H7 (cell line): ENCODE data around the gene DNTT. TPM values are rescaled to one million over a fixed set of nuclear protein-coding genes. Genes with fewer than 3 reads are reported as not detected.

ENCODE experiments used
- DNase-seq: peaks from one replicate; pipeline ENCODE4 v3.0.0; 2012
- H3K27me3 ChIP-seq: 2 replicates; pipeline ENCODE4 v1.6.0; 2011; ENCODE audit warnings: mild to moderate bottlenecking, low read length; ENCODE audit not compliant: control insufficient read depth, insufficient read depth
- H3K36me3 ChIP-seq: replicated peaks from 2 replicates; pipeline ENCODE4 v1.5.1; 2011; ENCODE audit warnings: low read length; ENCODE audit not compliant: control insufficient read depth, insufficient read depth
- H3K4me3 ChIP-seq: 2 replicates; pipeline ENCODE4 v1.5.1; 2011; ENCODE audit warnings: low read depth, mild to moderate bottlenecking, control low read depth, low read length, moderate library complexity; ENCODE audit not compliant: insufficient read depth
- total RNA-seq: library from RNA; depleted of rRNA; stranded (reverse); fragments of >200 nt; shearing (Covaris generic); gene quantifications from 2 replicates; pipeline ENCODE4 v1.2.3, GENCODE V29; 2014

The DNTT gene
- total RNA-seq, 1 experiment from 2014 or later, result not detected

- Histone ChIP-seq H3K4me3 (no peak overlapping the region), H3K27me3 (no peaks in the 10 kb centered on the region), H3K36me3 (no peaks in the 10 kb centered on the region)
- DNase-seq, result peak; percentile 71
Observed at GRCh38 chr10:96309628-96310320, 5.5 kb downstream of the DNTT start.

- H3K36me3 ChIP-seq, result no peaks in the 10 kb centered on the region
- DNase-seq, result no peak
- no peaks in the 10 kb centered on the region for H3K27me3 ChIP-seq
- H3K4me3 ChIP-seq, result no peak overlapping the region
Observed at GRCh38 chr10:96310321-96310669, 6.1 kb downstream of the DNTT start.

- H3K36me3 ChIP-seq, result no peaks in the 10 kb centered on the region
Observed at GRCh38 chr10:96311180-96311715, 7.0 kb downstream of the DNTT start.

GRCh38 chr10:96313344-96313743 is 9.1 kb downstream of the DNTT start:
- Histone ChIP-seq H3K27me3 (no peaks in the 10 kb centered on the region), H3K36me3 (no peaks in the 10 kb centered on the region), H3K4me3 (no peak overlapping the region)
- DNase-seq, result no peak

More at GRCh38 chr10:96311180-96311715, 7.0 kb downstream of the DNTT start:
- Histone ChIP-seq H3K27me3 (no peaks in the 10 kb centered on the region), H3K4me3 (no peak overlapping the region)
- no peak for DNase-seq

- DNase-seq, result no peak
- H3K4me3 ChIP-seq, result no peak overlapping the region
- H3K36me3 ChIP-seq, result no peaks in the 10 kb centered on the region
- no peaks in the 10 kb centered on the region for H3K27me3 ChIP-seq
Observed at GRCh38 chr10:96317067-96317833, 13.0 kb downstream of the DNTT start.

- H3K36me3 ChIP-seq, result no peaks in the 10 kb centered on the region
- no peak overlapping the region for H3K4me3 ChIP-seq
- DNase-seq, result no peak
- H3K27me3 ChIP-seq, result no peaks in the 10 kb centered on the region
Observed at GRCh38 chr10:96319754-96320474, 15.7 kb downstream of the DNTT start.

- H3K36me3 ChIP-seq, result no peaks in the 10 kb centered on the region
- peak; percentile 27 for DNase-seq
- H3K27me3 ChIP-seq, result no peaks in the 10 kb centered on the region
Observed at GRCh38 chr10:96321822-96322221, 17.6 kb downstream of the DNTT start.

GRCh38 chr10:96322275-96322674 is 18.0 kb downstream of the DNTT start:
- Histone ChIP-seq H3K4me3 (no peak overlapping the region), H3K27me3 (no peaks in the 10 kb centered on the region), H3K36me3 (no peaks in the 10 kb centered on the region)
- DNase-seq, result no peak

More at GRCh38 chr10:96321822-96322221, 17.6 kb downstream of the DNTT start:
- no peak overlapping the region for H3K4me3 ChIP-seq

GRCh38 chr10:96324447-96324846 is 20.2 kb downstream of the DNTT start:
- no peak for DNase-seq
- H3K36me3 ChIP-seq, result no peaks in the 10 kb centered on the region
- H3K4me3 ChIP-seq, result no peak overlapping the region
- H3K27me3 ChIP-seq, result no peaks in the 10 kb centered on the region; the same call in 1 of the 2 replicates

GRCh38 chr10:96325719-96326373 is 21.6 kb downstream of the DNTT start:
- no peak overlapping the region for H3K4me3 ChIP-seq
- DNase-seq, result no peak
- no peaks in the 10 kb centered on the region; the same call in 1 of the 2 replicates for H3K27me3 ChIP-seq
- no peaks in the 10 kb centered on the region for H3K36me3 ChIP-seq

GRCh38 chr10:96327462-96327861 is 23.2 kb downstream of the DNTT start:
- DNase-seq, result no peak
- no peaks in the 10 kb centered on the region for H3K36me3 ChIP-seq
- no peaks in the 10 kb centered on the region; the same call in 1 of the 2 replicates for H3K27me3 ChIP-seq
- H3K4me3 ChIP-seq, result no peak overlapping the region

- Histone ChIP-seq H3K36me3 (no peaks in the 10 kb centered on the region), H3K27me3 (no peaks in the 10 kb centered on the region; the same call in 1 of the 2 replicates), H3K4me3 (no peak overlapping the region)
- no peak for DNase-seq
Observed at GRCh38 chr10:96333101-96333500, 28.9 kb downstream of the DNTT start.

- H3K36me3 ChIP-seq, result no peaks in the 10 kb centered on the region
- no peaks in the 10 kb centered on the region for H3K27me3 ChIP-seq
- H3K4me3 ChIP-seq, result no peak overlapping the region
- peak; percentile 60 for DNase-seq
Observed at GRCh38 chr10:96334616-96335526, 30.6 kb downstream of the DNTT start.
